Activated naive CD8-positive, alpha-beta T cell treated with anti-CD3 and anti-CD28 coated beads, Interleukin-2, amount 10 ng/mL, durations not matched to agents 7 days and 5 days (primary cell): Measurements from ENCODE around the gene STK32C. TPM values are rescaled to one million over a fixed set of nuclear protein-coding genes. Genes with fewer than 3 reads are reported as not detected.
A peak's percentile ranks its signal among the peaks of the same experiment; 100 is the strongest.

Experiments
- ATAC-seq: fragments of 150-1000 bp; cut with Tn5 transposase; one replicate; pipeline ENCODE4 v1.10.0; 2021; ENCODE audit warnings: low read depth, moderate library complexity
- POLR2A ChIA-PET: fragments of 350-600 bp; sonication (Branson Sonifier 250); formaldehyde crosslinking; loops from one replicate; lab custom pipeline; 2021; ENCODE audit warnings: antibody characterized with exemption; lab: Charles Lee
- DNase-seq: peaks from one replicate; pipeline ENCODE4 v3.0.0; 2021
- H3K27ac Mint-ChIP-seq: one replicate; pipeline ENCODE4 v1.8.0; 2022; ENCODE audit warnings: mild to moderate bottlenecking, mixed read lengths
- H3K27me3 Mint-ChIP-seq: one replicate; pipeline ENCODE4 v1.8.0; 2022; ENCODE audit warnings: mild to moderate bottlenecking, moderate library complexity, mixed read lengths
- H3K36me3 Mint-ChIP-seq: one replicate; pipeline ENCODE4 v1.8.0; 2021; ENCODE audit warnings: mild to moderate bottlenecking, mixed read lengths
- H3K4me1 Mint-ChIP-seq: one replicate; pipeline ENCODE4 v1.8.0; 2021; ENCODE audit warnings: mixed read lengths
- H3K4me3 Mint-ChIP-seq: one replicate; pipeline ENCODE4 v1.8.0; 2022; ENCODE audit warnings: mild to moderate bottlenecking, moderate library complexity, mixed read lengths
- H3K9me3 Mint-ChIP-seq: one replicate; pipeline ENCODE4 v1.8.0; 2021; ENCODE audit warnings: mixed read lengths
- total RNA-seq, 2 experiments: library from RNA; stranded (reverse); gene quantifications; one replicate each; pipeline ENCODE4 v1.2.3, GENCODE V29; 2021

Gene STK32C
- total RNA-seq, 2 experiments from 2014 or later = 12.5 TPM

GRCh38 chr10:132308587-132309470 lies 1.1 kb upstream of the STK32C start:
- Mint-ChIP-seq H3K27ac (peak overlapping the region; percentile 36), H3K4me1 (peaks cover 4% of the 10 kb centered on the region), H3K4me3 (peak overlapping the region; percentile 68), H3K9me3 (no peaks in the 10 kb centered on the region), H3K36me3 (no peaks in the 10 kb centered on the region), H3K27me3 (peaks cover 27% of the 10 kb centered on the region)
- DNase-seq (peak; percentile 28), ATAC-seq (peak; percentile 3)
- POLR2A ChIA-PET = no interaction called here

GRCh38 chr10:132306864-132307751 lies 642 bp downstream of the STK32C start:
- POLR2A ChIA-PET = interaction anchor here (0.6 to 1.2 kb wide), 2 partner anchors 13 to 26 kb away, joined by 3 to 5 read pairs; no protein-coding TSS in a partner anchor
- ATAC-seq (peak; percentile 5), DNase-seq (no peak)
- no peak overlapping the region for H3K27ac Mint-ChIP-seq
- no peaks in the 10 kb centered on the region for H3K9me3 Mint-ChIP-seq
- H3K4me1 Mint-ChIP-seq = peaks cover 4% of the 10 kb centered on the region
- H3K36me3 Mint-ChIP-seq = no peaks in the 10 kb centered on the region
- peak overlapping the region; percentile 84 for H3K4me3 Mint-ChIP-seq
- peaks cover 27% of the 10 kb centered on the region for H3K27me3 Mint-ChIP-seq

GRCh38 chr10:132306343-132306685 lies 1.4 kb downstream of the STK32C start:
- POLR2A ChIA-PET = no interaction called here
- Mint-ChIP-seq H3K4me1 (peaks cover 4% of the 10 kb centered on the region), H3K9me3 (no peaks in the 10 kb centered on the region), H3K36me3 (no peaks in the 10 kb centered on the region), H3K4me3 (no peak overlapping the region), H3K27me3 (peaks cover 27% of the 10 kb centered on the region), H3K27ac (no peak overlapping the region)
- ATAC-seq (no peak), DNase-seq (no peak)

GRCh38 chr10:132305654-132306342 lies 2.0 kb downstream of the STK32C start:
- peak overlapping the region; percentile 41 for H3K4me3 Mint-ChIP-seq

GRCh38 chr10:132304756-132305509 lies 2.8 kb downstream of the STK32C start:
- ATAC-seq (no peak), DNase-seq (peak; percentile 25)
- H3K27ac Mint-ChIP-seq = no peak overlapping the region
- POLR2A ChIA-PET = no interaction called here
- peaks cover 4% of the 10 kb centered on the region for H3K4me1 Mint-ChIP-seq
- H3K9me3 Mint-ChIP-seq = no peaks in the 10 kb centered on the region
- no peaks in the 10 kb centered on the region for H3K36me3 Mint-ChIP-seq
- no peak overlapping the region for H3K4me3 Mint-ChIP-seq
- H3K27me3 Mint-ChIP-seq = peaks cover 24% of the 10 kb centered on the region

More at GRCh38 chr10:132305654-132306342, 2.0 kb downstream of the STK32C start:
- DNase-seq = peak; percentile 29
- no peaks in the 10 kb centered on the region for H3K9me3 Mint-ChIP-seq
- H3K27ac Mint-ChIP-seq = no peak overlapping the region
- POLR2A ChIA-PET = no interaction called here
- no peak for ATAC-seq
- peaks cover 4% of the 10 kb centered on the region for H3K4me1 Mint-ChIP-seq
- peaks cover 27% of the 10 kb centered on the region for H3K27me3 Mint-ChIP-seq
- H3K36me3 Mint-ChIP-seq = no peaks in the 10 kb centered on the region

GRCh38 chr10:132303361-132304115 lies 4.2 kb downstream of the STK32C start:
- Mint-ChIP-seq H3K9me3 (no peaks in the 10 kb centered on the region), H3K4me3 (no peak overlapping the region), H3K36me3 (no peaks in the 10 kb centered on the region), H3K27ac (no peak overlapping the region), H3K4me1 (peaks cover 4% of the 10 kb centered on the region), H3K27me3 (peaks cover 19% of the 10 kb centered on the region)
- ATAC-seq (no peak), DNase-seq (peak; percentile 17)
- POLR2A ChIA-PET = no interaction called here

- DNase-seq (peak; percentile 25), ATAC-seq (no peak)
- H3K9me3 Mint-ChIP-seq = no peaks in the 10 kb centered on the region
- no peaks in the 10 kb centered on the region for H3K36me3 Mint-ChIP-seq
- peaks cover 4% of the 10 kb centered on the region for H3K4me1 Mint-ChIP-seq
- H3K27me3 Mint-ChIP-seq = peaks cover 19% of the 10 kb centered on the region
- no peak overlapping the region for H3K27ac Mint-ChIP-seq
- no peak overlapping the region for H3K4me3 Mint-ChIP-seq
- POLR2A ChIA-PET = no interaction called here
Observed at GRCh38 chr10:132302421-132303310, 5.1 kb downstream of the STK32C start.

- Mint-ChIP-seq H3K27ac (no peak overlapping the region), H3K9me3 (no peaks in the 10 kb centered on the region), H3K4me1 (peaks cover 2% of the 10 kb centered on the region), H3K36me3 (no peaks in the 10 kb centered on the region), H3K4me3 (no peak overlapping the region), H3K27me3 (peaks cover 14% of the 10 kb centered on the region)
- DNase-seq (peak; percentile 21), ATAC-seq (no peak)
- POLR2A ChIA-PET = no interaction called here
Observed at GRCh38 chr10:132301371-132302330, 6.1 kb downstream of the STK32C start.

- no peak overlapping the region for H3K4me3 Mint-ChIP-seq
- no peak for ATAC-seq
Observed at GRCh38 chr10:132300582-132300981, 7.2 kb downstream of the STK32C start.

GRCh38 chr10:132299371-132300336 lies 8.1 kb downstream of the STK32C start:
- no peaks in the 10 kb centered on the region for H3K4me1 Mint-ChIP-seq
- H3K4me3 Mint-ChIP-seq = no peak overlapping the region
- H3K36me3 Mint-ChIP-seq = no peaks in the 10 kb centered on the region
- POLR2A ChIA-PET = no interaction called here
- no peaks in the 10 kb centered on the region for H3K9me3 Mint-ChIP-seq
- H3K27me3 Mint-ChIP-seq = no peaks in the 10 kb centered on the region
- ATAC-seq = no peak
- no peak overlapping the region for H3K27ac Mint-ChIP-seq
- peak; percentile 13 for DNase-seq

More at GRCh38 chr10:132300582-132300981, 7.2 kb downstream of the STK32C start:
- POLR2A ChIA-PET = no interaction called here
- DNase-seq = peak; percentile 15
- Mint-ChIP-seq H3K27ac (no peak overlapping the region), H3K36me3 (no peaks in the 10 kb centered on the region), H3K9me3 (no peaks in the 10 kb centered on the region), H3K27me3 (peaks cover 4% of the 10 kb centered on the region), H3K4me1 (no peaks in the 10 kb centered on the region)
